ENCODE measurements around the gene PLAAT3. TPM values are rescaled to one million over a fixed set of nuclear protein-coding genes. Genes with fewer than 3 reads are reported as not detected.
A peak's percentile ranks its signal among the peaks of the same experiment; 100 is the strongest.

PLAAT3 gene
- 10 to 100 TPM; 58.0 to 76.5 (median 67.5) TPM for total RNA-seq

DNA sequence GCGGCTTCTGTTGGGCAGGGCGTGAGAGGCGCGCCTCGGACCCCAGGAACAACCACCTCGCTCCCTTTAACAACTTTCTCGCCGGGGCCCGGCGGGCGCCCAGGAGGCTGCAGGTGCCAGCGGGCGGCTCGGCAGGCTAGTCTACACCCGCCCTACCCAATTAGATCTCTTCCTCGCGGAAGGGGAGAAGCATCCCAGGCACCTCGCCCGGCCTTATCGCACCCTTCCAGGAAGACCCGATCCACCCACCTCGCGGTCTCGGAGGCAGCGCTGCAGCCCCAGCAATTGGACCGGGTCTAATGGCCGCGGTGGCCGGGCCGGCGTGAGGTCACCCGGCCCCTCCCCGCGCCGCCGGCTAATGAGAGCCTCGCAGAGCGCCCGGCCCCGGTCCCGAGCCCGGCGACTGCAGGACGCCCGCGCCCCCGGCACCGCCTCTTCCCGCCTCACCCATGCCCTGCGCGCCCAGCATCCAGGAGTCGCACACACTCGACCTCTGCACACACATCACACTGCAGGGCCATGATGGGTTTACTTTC, at the start of gene PLAAT3:
TSS of gene PLAAT3 (minus strand) at position 298 of the 536 bp plus-strand sequence. CDS start 419 bp downstream, outside the sequence.
- in situ Hi-C loops (cut with MboI; ENCODE audit: low sequenced_read_pairs in 4 of 4) (no loop called here), intact Hi-C loops (cut with DNase I; ENCODE audit: low total_unique reads) (no loop called here)
- no peak for TF ChIP-seq CTCF (IDR thresholded peaks at IDR 0.05 in 4 of 5, conservative IDR thresholded peaks at IDR 0.05 in 1 of 5)
- peak; percentile 82 to 84 for TF ChIP-seq POLR2A (IDR thresholded peaks at IDR 0.05)
- Histone ChIP-seq H3K27me3 (no peaks in the 10 kb centered on the region), H3K9me3 (no peaks in the 10 kb centered on the region), H3K27ac (peak within 1 kb of the TSS; percentile 85 to 99 (median 94)), H3K4me1 (peaks cover 37 to 41% of the 10 kb centered on the region in 2 donors), H3K36me3 (no peaks in the 10 kb centered on the region), H3K4me3 (peak within 1 kb of the TSS; percentile 65 to 95 (median 86))
- ATAC-seq (peak; percentile 75), DNase-seq (peak; percentile 63 to 76)

GRCh38 chr11:63663809-63664208, 49.6 kb upstream of the PLAAT3 start:
- intact Hi-C loops (cut with DNase I; ENCODE audit: low total_unique reads) (no loop called here), in situ Hi-C loops (cut with MboI; ENCODE audit: low sequenced_read_pairs in 4 of 4) (loop anchor here in 2 of 4 donors (10.0 kb wide), 2 partner anchors 71 to 81 kb away; no protein-coding TSS in a partner anchor)
- peaks cover 44 to 47% of the 10 kb centered on the region in 2 donors for H3K4me1 ChIP-seq
- no peaks in the 10 kb centered on the region for H3K9me3 ChIP-seq
- H3K27ac ChIP-seq, result peak overlapping the region in 1 of 4 donors; percentile 52
- H3K27me3 ChIP-seq, result no peaks in the 10 kb centered on the region
- no peak overlapping the region for H3K4me3 ChIP-seq
- TF ChIP-seq POLR2A (IDR thresholded peaks at IDR 0.05) (no peak), CTCF (IDR thresholded peaks at IDR 0.05 in 4 of 5, conservative IDR thresholded peaks at IDR 0.05 in 1 of 5) (no peak)
- peak in 1 of 2 donors; percentile 54 for ATAC-seq
- H3K36me3 ChIP-seq, result no peaks in the 10 kb centered on the region
- no peak for DNase-seq

DNA sequence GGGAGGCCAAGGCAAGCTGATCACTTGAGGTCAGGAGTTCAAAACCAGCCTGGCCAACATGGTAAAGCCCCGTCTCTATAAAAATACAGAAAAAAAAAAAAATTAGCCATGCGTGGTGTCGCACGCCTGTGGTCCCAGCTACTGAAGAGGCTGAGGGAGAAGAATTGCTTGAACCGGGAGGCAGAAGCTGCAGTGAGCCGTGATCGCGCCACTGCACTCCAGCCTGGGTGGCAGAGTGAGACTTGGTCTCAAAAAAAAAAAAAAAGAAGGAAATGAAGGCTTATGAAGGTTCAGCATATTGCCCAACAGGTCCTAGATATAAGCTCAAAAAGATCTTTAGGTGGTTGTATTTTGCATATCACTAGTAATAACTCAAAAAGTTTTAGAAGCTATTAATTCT, 46.7 kb upstream of the PLAAT3 start:
- TF ChIP-seq CTCF (IDR thresholded peaks at IDR 0.05 in 4 of 5, conservative IDR thresholded peaks at IDR 0.05 in 1 of 5) (no peak), POLR2A (IDR thresholded peaks at IDR 0.05) (no peak)
- Histone ChIP-seq H3K4me3 (no peak overlapping the region), H3K27ac (no peak overlapping the region), H3K36me3 (peaks cover 0 to 19% of the 10 kb centered on the region in 2 donors), H3K27me3 (no peaks in the 10 kb centered on the region), H3K4me1 (peaks cover 19 to 20% of the 10 kb centered on the region in 2 donors), H3K9me3 (no peaks in the 10 kb centered on the region)
- intact Hi-C loops (cut with DNase I; ENCODE audit: low total_unique reads) (no loop called here), in situ Hi-C loops (cut with MboI; ENCODE audit: low sequenced_read_pairs in 4 of 4) (loop anchor here in 2 of 4 donors (10.0 kb wide), 2 partner anchors 74 to 84 kb away; no protein-coding TSS in a partner anchor)
- no peak for ATAC-seq
- DNase-seq, result no peak

DNA sequence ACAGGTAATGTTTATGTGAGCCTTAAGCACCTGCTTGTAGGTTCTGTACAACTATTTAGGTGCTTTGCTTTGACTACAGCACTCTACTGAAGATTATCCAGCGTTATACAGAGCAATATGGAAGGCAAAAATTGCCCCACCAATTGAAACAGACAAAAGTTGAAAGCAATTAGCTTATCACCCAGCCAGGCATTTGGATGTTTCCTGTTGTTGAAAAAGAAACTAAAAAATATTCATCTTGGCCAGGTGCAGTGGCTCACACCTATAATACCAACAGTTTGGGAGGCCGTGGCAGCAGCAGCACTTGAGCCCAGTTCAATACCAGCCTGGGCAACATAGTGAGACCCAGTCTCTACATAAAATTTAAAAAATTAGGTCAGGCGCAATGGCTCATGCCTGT, 38.4 kb upstream of the PLAAT3 start:
- intact Hi-C loops (cut with DNase I; ENCODE audit: low total_unique reads), result no loop called here
- TF ChIP-seq POLR2A (IDR thresholded peaks at IDR 0.05), result no peak
- no peak for TF ChIP-seq CTCF (IDR thresholded peaks at IDR 0.05 in 4 of 5, conservative IDR thresholded peaks at IDR 0.05 in 1 of 5)
- ATAC-seq (no peak), DNase-seq (no peak)
- H3K27me3 ChIP-seq, result no peaks in the 10 kb centered on the region
- H3K36me3 ChIP-seq, result peaks cover 0 to 78% of the 10 kb centered on the region in 2 donors
- H3K27ac ChIP-seq, result no peak overlapping the region
- no peak overlapping the region for H3K4me3 ChIP-seq
- no peaks in the 10 kb centered on the region for H3K4me1 ChIP-seq
- in situ Hi-C loops (cut with MboI; ENCODE audit: low sequenced_read_pairs in 4 of 4), result no loop called here
- no peaks in the 10 kb centered on the region for H3K9me3 ChIP-seq
